IPS-NIHi11 (cell line): ENCODE measurements around the gene ESCO1.

Experiments used
- DNase-seq: peaks from one replicate; pipeline ENCODE4 v3.0.0; 2012; ENCODE audit warnings: mixed read lengths, low spot score

Gene ESCO1

DNA sequence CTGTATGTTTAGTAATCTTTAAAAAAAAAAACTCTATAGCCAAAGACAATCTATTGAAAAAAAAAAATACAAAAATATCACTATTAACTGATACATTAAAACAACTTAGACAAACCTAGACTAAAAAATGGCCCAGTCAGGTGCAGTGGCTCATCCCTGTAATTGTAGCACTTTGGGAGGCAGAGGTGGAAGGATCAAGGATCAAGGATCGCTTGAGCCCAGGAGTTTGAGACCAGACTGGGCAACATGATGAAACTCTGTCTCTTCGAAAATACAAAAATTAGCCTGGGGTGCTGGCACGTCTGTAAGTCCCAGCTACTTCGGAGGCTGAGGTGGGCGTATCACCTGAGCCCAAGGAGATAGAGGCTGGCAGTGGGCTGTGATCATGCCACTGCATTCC lies 16.1 kb downstream of the ESCO1 start:
- no peak for DNase-seq

DNA sequence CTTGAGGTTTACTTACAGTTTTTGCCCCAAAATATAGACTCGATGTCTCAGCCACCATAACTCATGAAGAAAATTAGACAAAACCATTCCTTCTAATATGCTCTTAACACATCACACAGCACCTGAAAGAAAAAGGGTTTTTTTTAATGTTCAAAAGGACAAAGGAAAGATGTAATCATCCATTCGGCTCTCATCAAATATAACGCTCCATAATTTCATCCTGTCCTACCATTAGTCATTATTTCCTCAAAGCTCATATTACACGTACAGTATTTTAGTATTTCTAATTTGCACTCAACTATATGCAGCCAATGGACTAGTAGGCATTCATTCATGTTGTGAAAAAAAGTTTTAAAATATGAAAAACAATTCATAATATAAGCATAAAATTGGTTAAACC lies 24.8 kb downstream of the ESCO1 start:
- DNase-seq = no peak

DNA sequence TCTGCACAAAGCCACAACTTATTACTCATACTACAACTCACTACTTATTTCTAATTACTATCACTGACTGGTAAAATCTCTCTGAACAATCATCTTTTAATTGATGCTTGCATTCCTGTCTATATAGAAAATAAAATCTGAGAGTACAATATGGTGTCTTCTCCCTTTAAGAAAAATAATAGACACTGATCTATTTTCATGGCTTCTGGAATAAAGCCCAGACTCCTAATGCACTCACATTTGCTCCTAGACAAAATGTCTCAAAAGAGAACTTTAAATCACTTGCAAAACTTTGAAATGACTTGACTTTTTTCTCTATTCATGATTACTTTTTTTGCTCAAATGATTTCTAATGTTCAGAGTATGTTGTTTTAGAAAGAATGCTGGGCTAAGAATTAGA lies 28.7 kb downstream of the ESCO1 start:
- no peak for DNase-seq

DNA sequence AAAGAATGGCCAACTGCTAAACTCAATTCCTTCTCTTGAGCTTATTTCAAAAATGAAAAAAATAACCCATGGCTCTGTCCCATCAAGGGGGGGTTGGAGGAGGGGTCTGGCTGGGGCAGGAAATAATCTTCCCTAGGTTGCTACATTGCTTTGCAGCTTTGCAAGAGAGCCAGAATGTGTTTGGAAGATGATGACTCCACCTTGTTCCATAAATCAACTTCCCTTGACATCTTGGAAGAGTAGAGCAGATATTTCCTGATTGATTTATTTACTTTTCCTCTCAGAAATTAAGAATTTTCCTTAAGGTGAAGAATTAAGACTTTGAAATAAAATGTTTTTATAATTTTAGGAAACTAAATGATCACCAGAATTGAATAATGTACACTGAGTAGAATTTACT lies 41.3 kb downstream of the ESCO1 start:
- DNase-seq = no peak

DNA sequence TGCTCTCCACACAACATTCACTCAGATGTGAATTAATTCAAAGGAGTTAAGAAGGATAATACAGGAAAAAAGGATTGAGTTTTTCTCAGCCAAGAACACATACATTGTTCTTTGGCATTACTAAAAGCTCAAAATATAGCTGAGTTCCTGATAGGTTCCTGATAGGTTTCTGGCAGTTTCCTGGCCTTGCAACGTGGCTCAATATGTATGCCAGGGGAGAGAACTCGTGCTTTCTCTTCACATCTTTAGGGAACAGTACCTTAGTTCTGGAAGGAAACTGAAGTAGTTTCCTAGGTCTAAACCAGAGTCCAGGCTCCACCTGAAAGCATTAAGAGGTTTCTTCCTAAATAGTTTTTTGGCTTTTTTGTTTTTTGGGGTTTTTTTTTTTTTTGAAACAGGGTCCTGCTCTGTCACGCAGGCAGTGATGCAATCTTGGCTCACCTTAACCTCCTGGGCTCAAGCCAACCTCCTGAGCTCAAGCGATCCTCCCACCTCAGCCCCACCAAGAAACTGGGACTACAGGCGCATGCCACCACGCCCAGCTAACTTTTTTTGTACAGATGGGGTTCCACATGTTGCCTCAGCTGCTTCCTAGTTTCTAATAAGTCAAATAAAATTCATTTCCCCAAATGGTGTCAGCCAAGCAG lies 42.8 kb downstream of the ESCO1 start:
- no peak for DNase-seq

DNA sequence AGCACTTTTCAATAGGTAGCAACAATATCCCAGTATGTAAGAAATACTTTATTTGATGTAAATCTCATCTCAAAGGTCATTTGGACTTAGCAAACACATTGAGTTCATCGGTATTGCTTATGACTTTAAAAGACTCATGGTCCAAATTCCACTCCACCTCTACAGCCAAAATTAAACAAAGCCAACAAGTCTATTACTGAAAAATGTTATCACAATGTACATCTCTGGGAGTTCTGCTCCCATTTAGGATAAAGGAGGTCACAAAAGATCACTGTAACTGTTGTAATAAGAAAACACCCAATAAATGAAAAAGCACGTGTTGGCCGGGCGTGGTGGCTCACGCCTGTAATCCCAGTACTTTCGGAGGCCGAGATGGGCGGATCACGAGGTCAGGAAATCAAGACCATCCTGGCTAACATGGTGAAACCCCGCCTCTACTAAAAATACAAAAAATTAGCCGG lies 50.0 kb downstream of the ESCO1 start:
- no peak for DNase-seq

DNA sequence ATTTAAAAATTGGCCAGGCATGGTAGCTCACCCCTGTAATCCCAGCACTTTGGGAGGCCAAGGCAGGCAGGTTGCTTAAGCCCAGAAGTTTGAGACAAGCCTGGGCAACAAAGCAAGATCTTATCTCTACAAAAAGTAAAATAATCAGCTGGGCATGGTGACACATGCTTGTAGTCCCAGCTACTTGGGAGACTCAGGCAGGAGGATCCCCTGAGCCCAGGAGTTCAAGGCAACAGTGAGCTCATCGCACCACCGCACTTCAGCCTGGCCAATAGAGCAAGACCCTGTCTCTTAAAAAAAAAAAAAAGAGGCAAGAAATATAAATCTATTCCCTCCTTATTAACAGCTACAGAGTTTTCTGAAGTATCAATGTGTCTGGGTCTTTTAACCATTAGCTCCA lies 51.9 kb downstream of the ESCO1 start:
- no peak for DNase-seq

DNA sequence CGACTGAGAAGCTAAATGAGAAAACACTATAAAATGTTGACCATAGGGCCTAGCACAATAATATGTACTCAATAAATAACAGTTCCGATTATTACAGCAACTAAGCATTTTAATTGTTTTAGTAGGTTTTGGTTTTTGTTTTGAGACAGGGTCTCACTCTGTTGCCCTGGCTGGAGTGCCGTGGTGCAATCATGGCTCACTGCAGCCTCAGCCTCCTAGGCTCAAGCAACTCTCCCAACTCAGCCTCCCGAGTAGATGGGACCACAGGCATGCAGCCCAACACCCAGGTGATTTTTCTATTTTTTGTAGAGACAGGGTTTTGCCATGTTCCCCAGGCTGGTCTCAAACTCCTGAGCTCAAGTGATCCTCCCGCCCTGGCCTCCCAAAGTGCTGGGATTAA lies 54.1 kb downstream of the ESCO1 start:
- no peak for DNase-seq

DNA sequence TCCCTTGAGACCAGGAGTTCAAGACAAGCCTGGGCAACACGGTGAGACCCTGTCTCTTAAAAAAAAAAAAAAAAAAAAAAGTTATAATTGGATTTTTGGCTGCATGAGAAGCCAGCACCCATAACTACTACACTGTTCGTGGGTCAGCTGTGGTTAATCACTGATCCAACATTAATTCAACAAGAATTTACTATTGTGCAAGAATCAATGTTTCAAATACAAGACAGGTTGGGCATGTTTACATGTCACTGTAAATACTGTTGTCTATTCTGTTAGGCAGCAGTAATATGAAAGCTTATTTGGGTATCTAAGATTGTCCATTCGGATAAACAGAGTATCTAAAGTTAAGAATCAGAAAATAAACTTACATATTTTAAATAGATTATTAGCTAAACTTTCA lies 62.3 kb downstream of the ESCO1 start:
- no peak for DNase-seq

DNA sequence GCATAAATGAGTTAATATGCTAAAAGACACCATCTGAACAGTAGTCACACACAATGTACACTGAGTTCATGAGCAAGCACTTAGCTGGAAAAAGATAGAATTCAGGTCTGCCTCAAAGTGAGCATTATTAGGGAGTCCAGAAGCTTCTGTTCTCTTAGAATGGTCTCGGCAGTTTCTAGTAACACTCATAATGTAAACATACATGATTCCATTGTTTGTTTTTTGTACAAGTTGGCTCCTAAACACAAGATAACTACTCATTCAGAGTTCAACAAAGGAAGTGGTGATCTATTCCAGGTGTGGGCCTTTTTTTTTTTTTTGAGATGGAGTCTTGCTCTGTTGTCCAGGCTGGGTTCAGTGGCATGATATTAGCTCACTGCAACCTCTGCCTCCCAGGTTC lies 66.2 kb downstream of the ESCO1 start:
- no peak for DNase-seq

DNA sequence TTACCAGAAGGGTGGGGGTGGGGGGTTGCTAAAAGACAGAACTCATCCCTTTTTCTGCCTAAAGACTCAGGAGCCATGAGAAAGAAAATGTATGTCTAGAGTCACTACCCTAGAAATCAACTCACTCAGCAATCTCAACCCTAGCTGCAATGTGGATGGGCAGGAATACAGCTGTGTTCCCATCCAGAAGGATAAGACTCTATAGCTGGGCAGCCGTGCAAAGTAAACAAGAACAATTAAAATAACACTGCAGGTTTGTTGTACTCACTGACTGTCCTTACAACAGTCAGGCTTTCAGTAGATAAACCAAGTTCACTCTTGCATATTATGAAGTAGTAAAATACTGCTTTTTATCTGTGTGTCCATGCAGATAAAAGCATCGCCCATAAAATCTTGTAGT lies 74.0 kb downstream of the ESCO1 start:
- DNase-seq = no peak

DNA sequence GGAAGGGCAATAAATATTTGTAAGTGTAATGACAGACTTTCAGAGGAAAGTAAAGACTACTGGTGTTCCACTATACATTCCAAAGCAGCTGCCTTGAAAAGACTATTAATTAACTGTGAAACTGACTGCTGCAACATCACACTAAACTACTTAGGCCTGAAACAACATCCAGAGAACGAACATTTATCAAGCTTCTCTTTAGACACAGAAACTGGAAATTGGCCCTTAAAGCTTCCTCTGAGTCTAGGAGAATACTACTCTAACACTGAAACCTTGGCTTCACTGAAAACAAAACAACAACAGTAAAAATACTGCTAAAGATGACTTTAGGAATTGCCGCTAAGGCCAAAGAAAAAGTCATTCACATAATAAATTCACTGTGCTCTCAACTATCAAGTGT lies 74.6 kb downstream of the ESCO1 start:
- DNase-seq = no peak

DNA sequence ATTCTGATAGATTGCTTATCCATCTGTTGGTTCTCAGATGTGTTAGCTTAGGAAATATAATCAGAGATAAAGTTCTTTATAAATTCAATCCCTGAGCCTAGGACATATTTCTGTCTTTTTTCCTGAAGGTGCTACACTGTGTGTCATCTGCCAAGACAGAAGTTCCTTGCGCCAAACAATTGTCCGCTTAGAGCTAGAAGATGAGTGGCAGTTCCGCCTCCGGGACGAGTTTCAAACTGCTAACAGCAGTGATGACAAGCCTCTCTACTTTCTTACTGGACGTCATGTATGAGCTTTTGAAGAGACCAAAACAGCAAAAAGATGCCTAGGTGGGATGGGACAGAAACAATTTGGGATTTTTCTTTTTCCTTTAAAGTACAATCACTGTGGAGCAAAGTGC lies 78.0 kb downstream of the ESCO1 start:
- no peak for DNase-seq

DNA sequence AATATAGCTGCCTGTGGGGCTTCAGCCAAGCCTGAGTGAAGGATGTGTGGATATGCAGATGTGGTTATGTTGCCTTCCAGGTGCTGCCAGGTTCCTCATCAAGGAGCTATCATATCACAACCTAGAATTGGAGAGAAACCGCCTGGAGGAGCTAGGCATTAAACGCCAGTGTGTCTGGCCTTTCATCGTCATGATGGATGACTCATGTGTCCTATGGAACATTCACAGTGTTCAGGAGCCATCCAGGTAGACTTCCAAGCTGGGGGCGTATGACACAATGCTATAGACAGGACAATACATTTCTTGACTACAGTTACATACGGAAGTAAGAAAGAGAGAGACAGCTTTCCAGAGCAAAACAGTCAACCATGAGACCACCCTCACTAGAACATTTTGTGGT lies 86.8 kb downstream of the ESCO1 start:
- DNase-seq = no peak

DNA sequence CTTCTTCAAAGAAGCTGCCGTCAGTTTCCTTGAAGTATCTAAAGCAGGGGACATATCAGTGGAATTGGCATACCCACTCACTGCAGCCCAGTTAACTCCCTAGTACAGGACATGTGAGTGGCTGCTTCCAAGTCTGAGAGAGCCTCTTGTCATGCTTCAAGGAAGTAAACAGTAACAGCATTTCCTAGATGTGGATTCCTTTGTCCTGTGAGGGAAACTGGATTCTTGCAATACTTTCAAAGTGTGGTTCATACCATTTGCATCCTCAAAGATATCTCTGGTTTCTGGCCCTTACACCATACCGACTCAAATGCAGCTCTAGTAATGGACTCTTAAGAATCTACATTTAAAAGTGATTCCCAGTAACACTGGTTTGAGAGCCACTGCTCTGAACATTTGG lies 87.2 kb downstream of the ESCO1 start:
- no peak for DNase-seq

DNA sequence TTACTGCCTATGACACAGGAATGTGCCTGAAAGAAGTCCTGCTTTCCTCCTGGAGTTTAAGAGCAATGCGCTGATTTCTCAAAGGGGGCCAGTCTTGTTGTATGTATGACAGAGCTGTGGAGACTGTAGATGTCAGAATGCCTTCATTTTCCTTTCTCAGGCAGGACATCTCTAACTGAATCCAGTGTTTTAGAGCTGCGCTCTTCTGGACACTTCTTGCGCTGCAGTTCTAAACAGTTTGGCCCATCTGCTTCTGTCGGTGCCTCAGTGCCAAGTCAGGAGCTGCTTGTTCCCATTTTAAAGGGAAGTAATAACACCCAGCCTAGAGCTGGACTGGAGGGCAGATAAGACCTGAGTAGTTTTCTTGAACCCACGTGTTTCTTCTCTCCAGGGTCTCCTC lies 91.4 kb downstream of the ESCO1 start:
- no peak for DNase-seq

DNA sequence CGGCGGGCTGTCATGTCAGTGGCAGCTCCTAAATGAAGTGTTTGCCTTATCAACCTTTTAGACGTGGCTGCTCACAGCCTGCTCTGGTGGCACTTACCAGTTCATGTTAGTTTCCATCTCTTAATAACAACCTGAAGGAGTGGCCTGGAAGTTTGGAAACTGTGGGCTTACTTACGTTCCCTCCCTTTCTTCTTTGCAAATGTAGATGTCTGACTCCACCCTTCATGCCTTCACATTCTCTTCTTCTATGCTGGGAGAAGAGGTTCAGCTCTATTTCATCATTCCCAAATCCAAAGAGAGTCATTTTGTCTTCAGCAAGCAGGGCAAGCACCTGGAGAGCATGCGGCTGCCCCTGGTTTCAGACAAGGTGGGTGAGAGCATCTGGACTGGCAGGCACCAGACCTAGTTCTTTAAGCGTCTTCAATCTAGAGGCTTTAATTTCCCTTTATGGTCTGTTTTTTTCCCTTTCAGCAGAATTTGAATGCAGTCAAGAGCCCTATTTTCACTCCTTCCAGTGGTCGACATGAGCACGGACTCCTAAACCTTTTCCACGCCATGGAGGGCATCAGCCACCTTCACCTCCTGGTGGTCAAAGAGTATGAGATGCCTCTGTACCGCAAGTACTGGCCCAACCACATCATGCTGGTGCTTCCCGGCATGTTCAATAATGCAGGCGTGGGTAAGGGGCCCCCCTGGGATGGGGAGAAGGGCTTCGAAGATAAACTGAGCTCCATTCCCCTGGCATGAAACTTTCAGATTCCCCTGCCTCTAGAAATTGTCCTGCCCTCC lies 92.4 kb downstream of the ESCO1 start:
- no peak for DNase-seq

DNA sequence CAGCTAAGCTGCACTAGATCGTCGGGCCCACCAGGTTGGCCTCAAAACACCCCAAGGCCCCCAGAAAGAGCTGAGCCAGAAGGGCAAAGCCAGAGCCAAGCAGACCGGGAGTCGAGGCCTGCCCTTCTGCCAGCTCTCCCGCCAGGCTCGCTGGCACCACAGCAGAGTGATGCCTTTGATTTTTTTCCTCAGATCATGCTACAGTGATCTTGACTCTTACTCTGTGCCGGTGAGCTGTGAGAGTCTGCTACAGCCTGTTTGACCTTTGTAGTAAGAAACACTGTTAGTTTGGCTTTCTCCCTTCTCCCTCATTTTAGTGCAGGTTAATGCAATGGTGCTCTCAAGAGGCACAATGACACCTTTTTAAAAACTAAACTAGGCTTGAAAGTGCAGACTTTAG lies 97.8 kb downstream of the ESCO1 start:
- DNase-seq = no peak

DNA sequence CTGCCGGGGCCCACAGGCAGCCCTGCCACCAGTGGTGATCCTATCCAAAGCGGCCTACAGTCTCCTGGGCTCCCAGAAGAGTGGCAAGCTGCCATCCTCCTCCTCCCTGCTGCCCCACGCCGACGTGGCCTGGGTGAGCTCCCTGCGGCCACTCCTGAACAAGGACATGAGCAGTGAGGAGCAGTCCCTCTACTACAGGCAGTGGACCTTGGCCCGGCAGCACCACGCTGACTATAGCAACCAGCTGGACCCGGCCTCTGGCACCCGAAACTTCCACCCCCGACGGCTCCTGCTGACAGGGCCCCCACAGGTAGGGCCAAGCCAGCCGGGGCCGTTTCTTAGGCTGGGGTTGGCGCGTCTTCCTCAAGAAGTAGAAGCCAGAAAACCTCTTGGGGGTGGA lies 100.5 kb downstream of the ESCO1 start:
- DNase-seq = no peak

DNA sequence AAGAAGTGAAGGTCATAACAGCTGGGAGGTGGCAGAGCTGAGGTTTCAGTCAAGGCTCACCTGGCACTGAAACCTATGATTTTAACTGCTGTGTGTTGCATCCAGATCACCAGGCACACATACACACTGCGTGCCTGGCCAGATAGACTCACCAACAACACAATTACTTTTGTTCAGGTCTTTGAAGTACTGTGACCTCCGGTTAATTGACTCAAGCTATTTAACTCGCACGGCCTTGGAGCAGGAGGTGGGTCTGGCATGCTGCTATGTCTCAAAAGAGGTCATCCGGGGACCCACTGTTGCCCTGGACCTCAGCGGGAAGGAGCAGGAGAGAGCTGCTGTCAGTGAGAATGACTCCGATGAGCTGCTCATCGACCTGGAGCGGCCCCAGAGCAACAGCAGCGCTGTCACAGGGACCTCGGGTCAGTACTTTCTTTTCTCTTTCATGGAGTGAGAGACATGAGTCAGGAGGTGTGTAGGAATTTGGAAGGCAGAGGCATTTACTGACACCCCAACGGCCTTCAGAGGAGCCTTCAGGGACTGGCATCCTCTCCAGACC lies 104.1 kb downstream of the ESCO1 start:
- DNase-seq = no peak

DNA sequence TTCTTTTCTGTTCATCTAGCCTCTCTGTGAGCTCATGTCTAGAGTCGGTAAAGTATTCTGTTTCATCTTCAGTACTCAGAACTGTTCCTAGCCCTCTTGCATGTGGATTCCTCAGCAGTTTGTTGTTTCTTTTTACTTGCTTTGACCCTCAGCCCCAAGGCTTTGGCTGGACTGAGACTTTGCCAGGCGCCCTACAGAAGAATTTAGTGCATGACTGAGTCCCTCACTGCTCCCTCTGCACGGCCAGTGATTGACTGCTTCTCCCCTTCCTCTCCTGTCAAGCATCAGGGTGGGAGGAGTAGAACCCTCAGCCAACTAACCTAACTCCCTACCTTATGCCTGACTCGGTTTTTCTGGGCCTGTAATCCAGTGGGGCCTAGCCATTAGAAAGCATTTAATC lies 109.8 kb downstream of the ESCO1 start:
- no peak for DNase-seq

DNA sequence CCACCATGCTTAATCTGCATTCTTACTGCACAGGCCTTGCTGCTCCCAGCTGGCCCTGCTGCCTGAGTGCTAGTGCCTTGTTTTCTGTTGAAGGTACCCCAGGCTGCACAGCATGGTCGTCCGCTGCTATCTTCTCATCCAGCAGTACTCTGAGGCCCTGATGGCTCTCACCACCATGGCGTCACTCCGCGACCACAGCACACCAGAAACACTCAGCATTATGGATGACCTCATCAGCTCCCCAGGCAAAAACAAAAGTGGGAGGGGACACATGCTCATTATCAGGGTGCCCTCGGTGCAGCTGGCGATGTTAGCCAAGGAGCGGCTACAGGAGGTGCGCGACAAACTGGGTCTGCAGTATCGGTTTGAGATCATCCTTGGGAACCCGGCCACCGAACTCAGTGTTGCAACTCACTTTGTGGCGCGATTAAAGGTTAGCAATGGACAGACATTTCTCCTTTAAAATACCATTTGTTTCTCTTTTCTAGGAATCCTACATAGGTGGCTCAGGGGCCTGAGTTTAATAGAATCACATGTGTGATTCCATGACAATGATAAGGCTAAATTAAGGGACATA lies 110.5 kb downstream of the ESCO1 start:
- DNase-seq = no peak

DNA sequence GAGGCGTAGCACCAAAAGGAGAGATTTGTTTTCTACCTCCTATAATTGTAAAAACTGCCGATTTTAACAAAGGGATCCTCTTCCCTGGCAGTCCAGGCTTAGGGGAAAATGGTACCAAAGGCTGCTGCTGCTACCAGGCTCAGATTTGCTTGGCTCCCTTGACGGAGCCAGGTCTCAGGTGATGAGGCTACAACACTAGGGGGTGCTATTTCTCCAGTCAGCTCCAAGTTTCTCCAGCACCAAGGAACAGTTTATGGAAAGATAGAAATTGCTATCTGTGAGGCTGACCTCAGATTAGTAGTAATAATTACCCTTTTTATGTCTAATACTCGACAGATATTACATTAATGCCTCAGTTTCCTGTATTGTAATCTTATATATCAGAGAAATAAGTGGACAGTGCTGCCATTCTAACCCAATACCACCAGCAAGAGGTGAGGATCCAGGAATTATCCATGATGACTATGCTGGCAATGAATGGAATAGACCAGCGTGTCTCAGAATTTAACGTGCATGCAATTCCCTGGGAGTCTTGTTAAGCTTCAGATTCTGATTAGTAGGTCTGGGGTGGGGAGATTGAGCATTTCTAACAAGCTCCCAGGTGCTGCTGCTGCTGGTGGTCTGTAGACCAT lies 111.3 kb downstream of the ESCO1 start:
- peak; percentile 82 for DNase-seq
